Measurements from ENCODE around the gene NIF3L1. TPM values are rescaled to one million over a fixed set of nuclear protein-coding genes. Genes with fewer than 3 reads are reported as not detected.

Gene NIF3L1
- total RNA-seq, 1 donor from 2014 or later, result 22.6 TPM

DNA sequence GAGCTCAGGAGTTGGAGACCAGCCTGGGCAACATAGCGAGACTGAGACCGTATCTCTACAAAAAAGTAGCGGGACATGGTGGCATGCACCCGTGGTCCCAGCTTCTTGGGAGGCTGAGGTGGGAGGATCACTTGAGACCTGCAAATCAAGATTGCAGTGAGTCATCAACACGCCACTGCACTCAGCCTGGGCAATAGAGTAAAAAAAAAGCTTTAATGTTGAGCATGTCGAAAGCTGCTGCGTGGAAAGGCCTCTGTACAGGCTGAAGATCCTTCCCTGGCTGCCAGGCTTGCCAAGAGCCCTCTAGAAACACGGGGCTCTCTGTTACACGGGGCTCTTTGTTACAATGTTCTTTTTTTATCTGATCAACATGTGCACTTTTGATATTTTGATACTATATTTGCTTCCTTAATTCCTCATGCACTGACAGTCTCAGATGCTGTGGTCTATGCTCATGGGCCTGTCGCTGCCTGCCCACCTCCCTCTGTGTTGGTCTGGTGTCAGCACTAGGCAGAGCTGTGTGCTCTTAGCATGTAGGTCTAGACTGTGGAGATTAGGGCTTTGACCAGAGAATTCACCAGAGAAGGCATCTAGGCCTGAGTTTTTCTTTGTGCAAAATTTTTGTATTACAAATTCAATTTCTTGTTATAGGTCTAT is 43.4 kb upstream of the NIF3L1 start:
- Mint-ChIP-seq H3K4me1 (ENCODE audit: unreplicated experiment) (no peaks in the 10 kb centered on the region), H3K36me3 (ENCODE audit: unreplicated experiment) (peaks cover 6% of the 10 kb centered on the region), H3K4me3 (ENCODE audit: unreplicated experiment) (no peak overlapping the region), H3K9me3 (ENCODE audit: unreplicated experiment) (no peaks in the 10 kb centered on the region), H3K27ac (ENCODE audit: unreplicated experiment) (no peak overlapping the region), H3K27me3 (ENCODE audit: unreplicated experiment) (peaks cover 4% of the 10 kb centered on the region)
- no peak for TF ChIP-seq CTCF (IDR thresholded peaks at IDR 0.05)
- DNase-seq (ENCODE audit: extremely low spot score, unreplicated experiment), result no peak

DNA sequence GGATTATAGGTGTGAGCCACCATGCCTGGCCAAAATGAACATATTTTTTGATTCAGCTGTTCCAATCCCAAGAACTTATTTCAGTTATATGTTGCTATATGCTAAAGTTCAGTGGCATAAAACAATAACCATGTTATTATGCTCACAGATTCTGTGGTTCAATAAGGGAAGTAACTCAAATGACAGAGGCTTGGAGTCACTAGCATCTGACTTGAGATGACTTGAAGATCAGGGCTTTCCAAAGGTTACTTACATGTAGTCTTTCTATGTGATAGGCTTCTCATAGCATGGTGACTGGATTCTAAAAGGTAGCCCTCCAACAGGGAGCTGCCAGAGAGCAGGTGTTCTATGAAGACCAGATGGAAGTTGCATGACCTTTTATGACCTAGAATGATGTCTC is 41.9 kb upstream of the NIF3L1 start:
- H3K36me3 Mint-ChIP-seq (ENCODE audit: unreplicated experiment), result peaks cover 16% of the 10 kb centered on the region
- no peak for TF ChIP-seq CTCF (IDR thresholded peaks at IDR 0.05)

GRCh38 chr2:200847939-200848338 is 41.2 kb upstream of the NIF3L1 start:
- H3K9me3 Mint-ChIP-seq (ENCODE audit: unreplicated experiment), result no peaks in the 10 kb centered on the region
- no peak for TF ChIP-seq CTCF (IDR thresholded peaks at IDR 0.05)
- H3K36me3 Mint-ChIP-seq (ENCODE audit: unreplicated experiment), result peaks cover 23% of the 10 kb centered on the region
- H3K4me1 Mint-ChIP-seq (ENCODE audit: unreplicated experiment), result no peaks in the 10 kb centered on the region
- no peaks in the 10 kb centered on the region for H3K27me3 Mint-ChIP-seq (ENCODE audit: unreplicated experiment)
- DNase-seq (ENCODE audit: extremely low spot score, unreplicated experiment), result no peak
- H3K27ac Mint-ChIP-seq (ENCODE audit: unreplicated experiment), result no peak overlapping the region
- no peak overlapping the region for H3K4me3 Mint-ChIP-seq (ENCODE audit: unreplicated experiment)

More for the DNA sequence above, 41.9 kb upstream of the NIF3L1 start:
- Mint-ChIP-seq H3K9me3 (ENCODE audit: unreplicated experiment) (no peaks in the 10 kb centered on the region), H3K4me3 (ENCODE audit: unreplicated experiment) (no peak overlapping the region), H3K27me3 (ENCODE audit: unreplicated experiment) (peaks cover 4% of the 10 kb centered on the region), H3K27ac (ENCODE audit: unreplicated experiment) (no peak overlapping the region), H3K4me1 (ENCODE audit: unreplicated experiment) (no peaks in the 10 kb centered on the region)
- DNase-seq (ENCODE audit: extremely low spot score, unreplicated experiment), result no peak

- Mint-ChIP-seq H3K9me3 (ENCODE audit: unreplicated experiment) (no peaks in the 10 kb centered on the region), H3K4me3 (ENCODE audit: unreplicated experiment) (no peak overlapping the region)
- no peak for DNase-seq (ENCODE audit: extremely low spot score, unreplicated experiment)
These were observed 38.5 kb upstream of the NIF3L1 start for GRCh38 chr2:200850512-200851256.

More at GRCh38 chr2:200850512-200851256, 38.5 kb upstream of the NIF3L1 start:
- no peak for TF ChIP-seq CTCF (IDR thresholded peaks at IDR 0.05)
- H3K36me3 Mint-ChIP-seq (ENCODE audit: unreplicated experiment), result peaks cover 39% of the 10 kb centered on the region
- H3K27ac Mint-ChIP-seq (ENCODE audit: unreplicated experiment), result no peak overlapping the region
- no peaks in the 10 kb centered on the region for H3K27me3 Mint-ChIP-seq (ENCODE audit: unreplicated experiment)
- H3K4me1 Mint-ChIP-seq (ENCODE audit: unreplicated experiment), result no peaks in the 10 kb centered on the region

Measured in osteocyte (in vitro differentiated cells).